ENCODE measurements around the gene PRKAG2. TPM values are rescaled to one million over a fixed set of nuclear protein-coding genes. Genes with fewer than 3 reads are reported as not detected.

The PRKAG2 gene
- total and polyA plus RNA-seq, 2 experiments from 2014 or later = 9.1 to 14.9 TPM

DNA sequence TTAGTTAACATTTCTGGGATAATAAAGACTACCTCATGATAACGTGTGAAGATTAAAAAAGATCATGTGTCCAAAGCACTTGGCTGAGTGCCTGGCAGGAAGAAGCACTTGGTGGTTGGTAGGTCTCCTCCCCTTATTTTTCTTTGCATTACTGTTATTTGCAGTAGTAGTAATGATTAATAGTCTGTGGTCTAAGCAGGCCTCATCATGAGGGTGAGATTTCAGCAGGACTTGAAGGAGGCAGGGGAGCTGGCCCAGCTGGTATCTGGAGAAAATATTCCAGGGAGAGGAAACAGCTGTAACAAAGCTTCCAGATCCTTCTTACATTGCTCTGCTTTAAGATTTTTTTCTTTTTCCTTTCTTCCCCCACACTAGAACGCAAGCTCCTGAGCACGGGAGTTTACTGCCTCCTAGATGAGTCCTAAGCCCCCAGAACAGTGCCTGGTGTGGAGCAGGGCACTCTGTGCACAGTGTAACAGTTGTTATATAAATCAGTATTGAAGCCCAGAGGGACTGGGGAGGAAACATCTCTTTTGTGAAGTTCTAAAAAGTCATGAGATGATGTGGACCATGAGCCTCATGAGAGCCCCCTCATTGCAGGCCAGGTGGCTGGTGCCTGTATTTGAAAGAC, 326.1 kb downstream of the PRKAG2 start:
- peaks cover 4% of the 10 kb centered on the region for H3K27me3 Mint-ChIP-seq (ENCODE audit: insufficient read depth, low read depth, poor library complexity)
- ATAC-seq = no peak
- Histone ChIP-seq H2AFZ (no peak overlapping the region; the same call in 1 of the 2 replicates), H3K4me2 (no peak overlapping the region), H3K79me2 (replicated peaks; ENCODE audit: insufficient read depth) (no peaks in the 10 kb centered on the region), H3K9me2 (ENCODE audit: insufficient read depth) (peaks cover 5% of the 10 kb centered on the region; the same call in 1 of the 2 replicates), H3K27me3 (ENCODE audit: insufficient read depth) (no peaks in the 10 kb centered on the region), H3K36me3 (ENCODE audit: insufficient read depth) (no peaks in the 10 kb centered on the region), H4K20me1 (replicated peaks; ENCODE audit: insufficient read depth) (no peaks in the 10 kb centered on the region), H3K4me3 (no peak overlapping the region), H3K4me1 (ENCODE audit: insufficient read depth) (no peaks in the 10 kb centered on the region), H3K27ac (ENCODE audit: low read depth) (no peak overlapping the region), H3F3A (replicated peaks; ENCODE audit: low read depth) (no peaks in the 10 kb centered on the region)
- peaks cover 24% of the 10 kb centered on the region for H3K4me1 Mint-ChIP-seq
- no peak overlapping the region for H3K4me3 Mint-ChIP-seq
- TF ChIP-seq REST (IDR thresholded peaks at IDR 0.05; ENCODE audit: unreplicated experiment) (no peak), EZH2phosphoT487 (IDR thresholded peaks at IDR 0.05; ENCODE audit: unreplicated experiment) (no peak), ZNF114 (CRISPR knock-in tag; IDR thresholded peaks at IDR 0.05) (no peak), JUNB (IDR thresholded peaks at IDR 0.05; ENCODE audit: unreplicated experiment) (no peak), POLR2AphosphoS5 (IDR thresholded peaks at IDR 0.05; ENCODE audit: low read depth) (no peak), EZH2 (IDR thresholded peaks at IDR 0.05; ENCODE audit: low read depth, unreplicated experiment) (no peak), STAT1 (IDR thresholded peaks at IDR 0.05; ENCODE audit: unreplicated experiment) (no peak), NANOG (IDR thresholded peaks at IDR 0.05; ENCODE audit: borderline replicate concordance) (no peak), ZNF462 (CRISPR knock-in tag; IDR thresholded peaks at IDR 0.05) (no peak), CREB1 (CRISPR knock-in tag; IDR thresholded peaks at IDR 0.05; ENCODE audit: low read depth) (no peak), ETS1 (IDR thresholded peaks at IDR 0.05) (no peak), ZNF331 (CRISPR knock-in tag; IDR thresholded peaks at IDR 0.05; ENCODE audit: low read depth) (no peak)
- TF ChIP-seq, protein P1, sequence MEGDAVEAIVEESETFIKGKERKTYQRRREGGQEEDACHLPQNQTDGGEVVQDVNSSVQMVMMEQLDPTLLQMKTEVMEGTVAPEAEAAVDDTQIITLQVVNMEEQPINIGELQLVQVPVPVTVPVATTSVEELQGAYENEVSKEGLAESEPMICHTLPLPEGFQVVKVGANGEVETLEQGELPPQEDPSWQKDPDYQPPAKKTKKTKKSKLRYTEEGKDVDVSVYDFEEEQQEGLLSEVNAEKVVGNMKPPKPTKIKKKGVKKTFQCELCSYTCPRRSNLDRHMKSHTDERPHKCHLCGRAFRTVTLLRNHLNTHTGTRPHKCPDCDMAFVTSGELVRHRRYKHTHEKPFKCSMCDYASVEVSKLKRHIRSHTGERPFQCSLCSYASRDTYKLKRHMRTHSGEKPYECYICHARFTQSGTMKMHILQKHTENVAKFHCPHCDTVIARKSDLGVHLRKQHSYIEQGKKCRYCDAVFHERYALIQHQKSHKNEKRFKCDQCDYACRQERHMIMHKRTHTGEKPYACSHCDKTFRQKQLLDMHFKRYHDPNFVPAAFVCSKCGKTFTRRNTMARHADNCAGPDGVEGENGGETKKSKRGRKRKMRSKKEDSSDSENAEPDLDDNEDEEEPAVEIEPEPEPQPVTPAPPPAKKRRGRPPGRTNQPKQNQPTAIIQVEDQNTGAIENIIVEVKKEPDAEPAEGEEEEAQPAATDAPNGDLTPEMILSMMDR (conservative IDR thresholded peaks at IDR 0.05; ENCODE audit: low read depth in 2 of 2) = no peak
- no peak overlapping the region for H3K27ac Mint-ChIP-seq
- no peak for DNase-seq (ENCODE audit: low spot score)
- H3K9me3 Mint-ChIP-seq = no peaks in the 10 kb centered on the region; the same call in 2 of the 3 replicates
- no peaks in the 10 kb centered on the region; the same call in 2 of the 3 replicates for H3K36me3 Mint-ChIP-seq (ENCODE audit: low read depth)
